ENCODE data around the gene BABAM2. TPM values are rescaled to one million over a fixed set of nuclear protein-coding genes. Genes with fewer than 3 reads are reported as not detected.
"Not testable (repeated sequence)": the region's sequence is repeated elsewhere in the genome, so short reads cannot be mapped to it uniquely, and the experiment has no call there.

The BABAM2 gene
- total and polyA plus RNA-seq, 2 experiments from 2014 or later, result 17.8 to 21.5 TPM

- not testable (repeated sequence) for H3K4me1 Mint-ChIP-seq; H3K27ac ChIP-seq (ENCODE audit: low read depth); H3K27ac Mint-ChIP-seq; H3K4me2 ChIP-seq; DNase-seq (ENCODE audit: low spot score); H3K27me3 ChIP-seq (ENCODE audit: insufficient read depth); H3K36me3 Mint-ChIP-seq (ENCODE audit: low read depth); H2AFZ ChIP-seq; H3K9me3 Mint-ChIP-seq; H3K9me2 ChIP-seq (ENCODE audit: insufficient read depth); H4K20me1 ChIP-seq (replicated peaks; ENCODE audit: insufficient read depth); ATAC-seq; H3K79me2 ChIP-seq (replicated peaks; ENCODE audit: insufficient read depth); H3F3A ChIP-seq (replicated peaks; ENCODE audit: low read depth); H3K4me3 ChIP-seq; H3K27me3 Mint-ChIP-seq (ENCODE audit: insufficient read depth, low read depth, poor library complexity); H3K36me3 ChIP-seq (ENCODE audit: insufficient read depth); H3K4me3 Mint-ChIP-seq; H3K4me1 ChIP-seq (ENCODE audit: insufficient read depth)
Observed at GRCh38 chr2:28019521-28019920, 129.0 kb downstream of the BABAM2 start.

GRCh38 chr2:28021898-28022297 lies 131.4 kb downstream of the BABAM2 start:
- Mint-ChIP-seq H3K9me3 (no peaks in the 10 kb centered on the region), H3K27me3 (ENCODE audit: insufficient read depth, low read depth, poor library complexity) (no peaks in the 10 kb centered on the region), H3K4me1 (peaks cover under 1% of the 10 kb centered on the region; the same call in 2 of the 3 replicates), H3K27ac (no peak overlapping the region), H3K4me3 (no peak overlapping the region), H3K36me3 (ENCODE audit: low read depth) (peaks cover 11% of the 10 kb centered on the region)
- Histone ChIP-seq H3K4me3 (no peak overlapping the region), H3K27ac (ENCODE audit: low read depth) (no peak overlapping the region), H3K4me2 (no peak overlapping the region), H4K20me1 (replicated peaks; ENCODE audit: insufficient read depth) (no peaks in the 10 kb centered on the region), H2AFZ (no peak overlapping the region), H3K9me2 (ENCODE audit: insufficient read depth) (0 out of 2 replicates have a peak, but pooled peaks cover 4% of the 10 kb centered on the region), H3K36me3 (ENCODE audit: insufficient read depth) (no peaks in the 10 kb centered on the region), H3K27me3 (ENCODE audit: insufficient read depth) (no peaks in the 10 kb centered on the region), H3K79me2 (replicated peaks; ENCODE audit: insufficient read depth) (no peaks in the 10 kb centered on the region), H3F3A (replicated peaks; ENCODE audit: low read depth) (no peaks in the 10 kb centered on the region), H3K4me1 (ENCODE audit: insufficient read depth) (0 out of 2 replicates have a peak, but pooled peaks cover 3% of the 10 kb centered on the region)
- ATAC-seq, result no peak
- no peak for DNase-seq (ENCODE audit: low spot score)
- TF ChIP-seq ZNF114 (CRISPR knock-in tag; IDR thresholded peaks at IDR 0.05) (no peak), EZH2phosphoT487 (IDR thresholded peaks at IDR 0.05; ENCODE audit: unreplicated experiment) (no peak), EZH2 (IDR thresholded peaks at IDR 0.05; ENCODE audit: low read depth, unreplicated experiment) (no peak), STAT1 (IDR thresholded peaks at IDR 0.05; ENCODE audit: unreplicated experiment) (no peak), ZNF331 (CRISPR knock-in tag; IDR thresholded peaks at IDR 0.05; ENCODE audit: low read depth) (no peak), JUNB (IDR thresholded peaks at IDR 0.05; ENCODE audit: unreplicated experiment) (no peak)
- TF ChIP-seq, protein P1, sequence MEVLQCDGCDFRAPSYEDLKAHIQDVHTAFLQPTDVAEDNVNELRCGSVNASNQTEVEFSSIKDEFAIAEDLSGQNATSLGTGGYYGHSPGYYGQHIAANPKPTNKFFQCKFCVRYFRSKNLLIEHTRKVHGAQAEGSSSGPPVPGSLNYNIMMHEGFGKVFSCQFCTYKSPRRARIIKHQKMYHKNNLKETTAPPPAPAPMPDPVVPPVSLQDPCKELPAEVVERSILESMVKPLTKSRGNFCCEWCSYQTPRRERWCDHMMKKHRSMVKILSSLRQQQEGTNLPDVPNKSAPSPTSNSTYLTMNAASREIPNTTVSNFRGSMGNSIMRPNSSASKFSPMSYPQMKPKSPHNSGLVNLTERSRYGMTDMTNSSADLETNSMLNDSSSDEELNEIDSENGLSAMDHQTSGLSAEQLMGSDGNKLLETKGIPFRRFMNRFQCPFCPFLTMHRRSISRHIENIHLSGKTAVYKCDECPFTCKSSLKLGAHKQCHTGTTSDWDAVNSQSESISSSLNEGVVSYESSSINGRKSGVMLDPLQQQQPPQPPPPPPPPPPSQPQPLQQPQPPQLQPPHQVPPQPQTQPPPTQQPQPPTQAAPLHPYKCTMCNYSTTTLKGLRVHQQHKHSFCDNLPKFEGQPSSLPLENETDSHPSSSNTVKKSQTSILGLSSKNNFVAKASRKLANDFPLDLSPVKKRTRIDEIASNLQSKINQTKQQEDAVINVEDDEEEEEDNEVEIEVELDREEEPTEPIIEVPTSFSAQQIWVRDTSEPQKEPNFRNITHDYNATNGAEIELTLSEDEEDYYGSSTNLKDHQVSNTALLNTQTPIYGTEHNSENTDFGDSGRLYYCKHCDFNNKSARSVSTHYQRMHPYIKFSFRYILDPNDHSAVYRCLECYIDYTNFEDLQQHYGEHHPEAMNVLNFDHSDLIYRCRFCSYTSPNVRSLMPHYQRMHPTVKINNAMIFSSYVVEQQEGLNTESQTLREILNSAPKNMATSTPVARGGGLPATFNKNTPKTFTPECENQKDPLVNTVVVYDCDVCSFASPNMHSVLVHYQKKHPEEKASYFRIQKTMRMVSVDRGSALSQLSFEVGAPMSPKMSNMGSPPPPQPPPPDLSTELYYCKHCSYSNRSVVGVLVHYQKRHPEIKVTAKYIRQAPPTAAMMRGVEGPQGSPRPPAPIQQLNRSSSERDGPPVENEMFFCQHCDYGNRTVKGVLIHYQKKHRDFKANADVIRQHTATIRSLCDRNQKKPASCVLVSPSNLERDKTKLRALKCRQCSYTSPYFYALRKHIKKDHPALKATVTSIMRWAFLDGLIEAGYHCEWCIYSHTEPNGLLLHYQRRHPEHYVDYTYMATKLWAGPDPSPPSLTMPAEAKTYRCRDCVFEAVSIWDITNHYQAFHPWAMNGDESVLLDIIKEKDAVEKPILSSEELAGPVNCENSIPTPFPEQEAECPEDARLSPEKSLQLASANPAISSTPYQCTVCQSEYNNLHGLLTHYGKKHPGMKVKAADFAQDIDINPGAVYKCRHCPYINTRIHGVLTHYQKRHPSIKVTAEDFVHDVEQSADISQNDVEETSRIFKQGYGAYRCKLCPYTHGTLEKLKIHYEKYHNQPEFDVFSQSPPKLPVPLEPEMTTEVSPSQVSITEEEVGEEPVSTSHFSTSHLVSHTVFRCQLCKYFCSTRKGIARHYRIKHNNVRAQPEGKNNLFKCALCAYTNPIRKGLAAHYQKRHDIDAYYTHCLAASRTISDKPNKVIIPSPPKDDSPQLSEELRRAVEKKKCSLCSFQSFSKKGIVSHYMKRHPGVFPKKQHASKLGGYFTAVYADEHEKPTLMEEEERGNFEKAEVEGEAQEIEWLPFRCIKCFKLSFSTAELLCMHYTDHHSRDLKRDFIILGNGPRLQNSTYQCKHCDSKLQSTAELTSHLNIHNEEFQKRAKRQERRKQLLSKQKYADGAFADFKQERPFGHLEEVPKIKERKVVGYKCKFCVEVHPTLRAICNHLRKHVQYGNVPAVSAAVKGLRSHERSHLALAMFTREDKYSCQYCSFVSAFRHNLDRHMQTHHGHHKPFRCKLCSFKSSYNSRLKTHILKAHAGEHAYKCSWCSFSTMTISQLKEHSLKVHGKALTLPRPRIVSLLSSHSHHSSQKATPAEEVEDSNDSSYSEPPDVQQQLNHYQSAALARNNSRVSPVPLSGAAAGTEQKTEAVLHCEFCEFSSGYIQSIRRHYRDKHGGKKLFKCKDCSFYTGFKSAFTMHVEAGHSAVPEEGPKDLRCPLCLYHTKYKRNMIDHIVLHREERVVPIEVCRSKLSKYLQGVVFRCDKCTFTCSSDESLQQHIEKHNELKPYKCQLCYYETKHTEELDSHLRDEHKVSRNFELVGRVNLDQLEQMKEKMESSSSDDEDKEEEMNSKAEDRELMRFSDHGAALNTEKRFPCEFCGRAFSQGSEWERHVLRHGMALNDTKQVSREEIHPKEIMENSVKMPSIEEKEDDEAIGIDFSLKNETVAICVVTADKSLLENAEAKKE (CRISPR knock-in tag; IDR thresholded peaks at IDR 0.05), result no peak
- TF ChIP-seq, protein P2, sequence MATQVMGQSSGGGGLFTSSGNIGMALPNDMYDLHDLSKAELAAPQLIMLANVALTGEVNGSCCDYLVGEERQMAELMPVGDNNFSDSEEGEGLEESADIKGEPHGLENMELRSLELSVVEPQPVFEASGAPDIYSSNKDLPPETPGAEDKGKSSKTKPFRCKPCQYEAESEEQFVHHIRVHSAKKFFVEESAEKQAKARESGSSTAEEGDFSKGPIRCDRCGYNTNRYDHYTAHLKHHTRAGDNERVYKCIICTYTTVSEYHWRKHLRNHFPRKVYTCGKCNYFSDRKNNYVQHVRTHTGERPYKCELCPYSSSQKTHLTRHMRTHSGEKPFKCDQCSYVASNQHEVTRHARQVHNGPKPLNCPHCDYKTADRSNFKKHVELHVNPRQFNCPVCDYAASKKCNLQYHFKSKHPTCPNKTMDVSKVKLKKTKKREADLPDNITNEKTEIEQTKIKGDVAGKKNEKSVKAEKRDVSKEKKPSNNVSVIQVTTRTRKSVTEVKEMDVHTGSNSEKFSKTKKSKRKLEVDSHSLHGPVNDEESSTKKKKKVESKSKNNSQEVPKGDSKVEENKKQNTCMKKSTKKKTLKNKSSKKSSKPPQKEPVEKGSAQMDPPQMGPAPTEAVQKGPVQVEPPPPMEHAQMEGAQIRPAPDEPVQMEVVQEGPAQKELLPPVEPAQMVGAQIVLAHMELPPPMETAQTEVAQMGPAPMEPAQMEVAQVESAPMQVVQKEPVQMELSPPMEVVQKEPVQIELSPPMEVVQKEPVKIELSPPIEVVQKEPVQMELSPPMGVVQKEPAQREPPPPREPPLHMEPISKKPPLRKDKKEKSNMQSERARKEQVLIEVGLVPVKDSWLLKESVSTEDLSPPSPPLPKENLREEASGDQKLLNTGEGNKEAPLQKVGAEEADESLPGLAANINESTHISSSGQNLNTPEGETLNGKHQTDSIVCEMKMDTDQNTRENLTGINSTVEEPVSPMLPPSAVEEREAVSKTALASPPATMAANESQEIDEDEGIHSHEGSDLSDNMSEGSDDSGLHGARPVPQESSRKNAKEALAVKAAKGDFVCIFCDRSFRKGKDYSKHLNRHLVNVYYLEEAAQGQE (IDR thresholded peaks at IDR 0.05; ENCODE audit: unreplicated experiment), result no peak
- TF ChIP-seq, protein P3, sequence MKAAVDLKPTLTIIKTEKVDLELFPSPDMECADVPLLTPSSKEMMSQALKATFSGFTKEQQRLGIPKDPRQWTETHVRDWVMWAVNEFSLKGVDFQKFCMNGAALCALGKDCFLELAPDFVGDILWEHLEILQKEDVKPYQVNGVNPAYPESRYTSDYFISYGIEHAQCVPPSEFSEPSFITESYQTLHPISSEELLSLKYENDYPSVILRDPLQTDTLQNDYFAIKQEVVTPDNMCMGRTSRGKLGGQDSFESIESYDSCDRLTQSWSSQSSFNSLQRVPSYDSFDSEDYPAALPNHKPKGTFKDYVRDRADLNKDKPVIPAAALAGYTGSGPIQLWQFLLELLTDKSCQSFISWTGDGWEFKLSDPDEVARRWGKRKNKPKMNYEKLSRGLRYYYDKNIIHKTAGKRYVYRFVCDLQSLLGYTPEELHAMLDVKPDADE (IDR thresholded peaks at IDR 0.05), result no peak
- TF ChIP-seq, protein P4, sequence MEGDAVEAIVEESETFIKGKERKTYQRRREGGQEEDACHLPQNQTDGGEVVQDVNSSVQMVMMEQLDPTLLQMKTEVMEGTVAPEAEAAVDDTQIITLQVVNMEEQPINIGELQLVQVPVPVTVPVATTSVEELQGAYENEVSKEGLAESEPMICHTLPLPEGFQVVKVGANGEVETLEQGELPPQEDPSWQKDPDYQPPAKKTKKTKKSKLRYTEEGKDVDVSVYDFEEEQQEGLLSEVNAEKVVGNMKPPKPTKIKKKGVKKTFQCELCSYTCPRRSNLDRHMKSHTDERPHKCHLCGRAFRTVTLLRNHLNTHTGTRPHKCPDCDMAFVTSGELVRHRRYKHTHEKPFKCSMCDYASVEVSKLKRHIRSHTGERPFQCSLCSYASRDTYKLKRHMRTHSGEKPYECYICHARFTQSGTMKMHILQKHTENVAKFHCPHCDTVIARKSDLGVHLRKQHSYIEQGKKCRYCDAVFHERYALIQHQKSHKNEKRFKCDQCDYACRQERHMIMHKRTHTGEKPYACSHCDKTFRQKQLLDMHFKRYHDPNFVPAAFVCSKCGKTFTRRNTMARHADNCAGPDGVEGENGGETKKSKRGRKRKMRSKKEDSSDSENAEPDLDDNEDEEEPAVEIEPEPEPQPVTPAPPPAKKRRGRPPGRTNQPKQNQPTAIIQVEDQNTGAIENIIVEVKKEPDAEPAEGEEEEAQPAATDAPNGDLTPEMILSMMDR (conservative IDR thresholded peaks at IDR 0.05; ENCODE audit: low read depth in 2 of 2), result no peak
